ENCODE results near the gene CYSTM1. TPM values are rescaled to one million over a fixed set of nuclear protein-coding genes. Genes with fewer than 3 reads are reported as not detected.

The CYSTM1 gene
- total and polyA plus RNA-seq, 4 donors: 8.1 to 45.7 (median 23.4) TPM

GRCh38 chr5:140165923-140166270 is 9.1 kb upstream of the CYSTM1 start:
- H3K9me3 ChIP-seq (ENCODE audit: control insufficient read depth in 4 of 4, low read length in 3 of 4): no peaks in the 10 kb centered on the region
- H3K27me3 ChIP-seq (ENCODE audit: control insufficient read depth in 4 of 4, insufficient read depth in 4 of 4, low read length in 3 of 4): no peaks in the 10 kb centered on the region
- no peak overlapping the region for H3K9ac ChIP-seq (ENCODE audit: low read depth in 1 of 2, low read length in 2 of 2)
- H3K4me3 ChIP-seq (ENCODE audit: low read depth in 1 of 3, low read length in 3 of 3): no peak overlapping the region
- DNase-seq (ENCODE audit: low spot score): no peak
- TF ChIP-seq HNF4G (IDR thresholded peaks at IDR 0.05): no peak
- TF ChIP-seq RXRA (IDR thresholded peaks at IDR 0.05): no peak
- no peak for TF ChIP-seq CTCF (IDR thresholded peaks at IDR 0.05; ENCODE audit: low read depth, low read length, missing input control)
- H3K4me1 ChIP-seq (ENCODE audit: control insufficient read depth in 4 of 4, insufficient read depth in 4 of 4, low read length in 3 of 4): peaks cover 2 to 13% (median 8%) of the 10 kb centered on the region in 4 donors
- WGBS: 71% methylated on average over 4 of the region's 4 CpGs
- no peaks in the 10 kb centered on the region for H3K36me3 ChIP-seq (ENCODE audit: control insufficient read depth in 4 of 4, insufficient read depth in 3 of 4, low read depth in 1 of 4, low read length in 3 of 4)
- no peak overlapping the region for H3K27ac ChIP-seq (ENCODE audit: low read depth in 1 of 2, low read length in 2 of 2)

GRCh38 chr5:140166911-140167310 is 8.1 kb upstream of the CYSTM1 start:
- no peaks in the 10 kb centered on the region for H3K36me3 ChIP-seq (ENCODE audit: control insufficient read depth in 4 of 4, insufficient read depth in 3 of 4, low read depth in 1 of 4, low read length in 3 of 4)
- H3K27ac ChIP-seq (ENCODE audit: low read depth in 1 of 2, low read length in 2 of 2): no peak overlapping the region
- no peaks in the 10 kb centered on the region for H3K9me3 ChIP-seq (ENCODE audit: control insufficient read depth in 4 of 4, low read length in 3 of 4)
- no peaks in the 10 kb centered on the region for H3K27me3 ChIP-seq (ENCODE audit: control insufficient read depth in 4 of 4, insufficient read depth in 4 of 4, low read length in 3 of 4)
- DNase-seq (ENCODE audit: low spot score): no peak
- no peak overlapping the region for H3K4me3 ChIP-seq (ENCODE audit: low read depth in 1 of 3, low read length in 3 of 3)
- peaks cover 2 to 13% (median 8%) of the 10 kb centered on the region in 4 donors for H3K4me1 ChIP-seq (ENCODE audit: control insufficient read depth in 4 of 4, insufficient read depth in 4 of 4, low read length in 3 of 4)
- TF ChIP-seq MAX (IDR thresholded peaks at IDR 0.05): no peak
- TF ChIP-seq EGR1 (IDR thresholded peaks at IDR 0.05; ENCODE audit: low read depth in 2 of 2): no peak
- TF ChIP-seq FOXA1 (IDR thresholded peaks at IDR 0.05): no peak
- no peak for TF ChIP-seq NR2F2 (IDR thresholded peaks at IDR 0.05)
- TF ChIP-seq JUND (IDR thresholded peaks at IDR 0.05): no peak
- no peak for TF ChIP-seq HNF4A (conservative IDR thresholded peaks at IDR 0.05)
- no peak for TF ChIP-seq TAF1 (conservative IDR thresholded peaks at IDR 0.05)
- TF ChIP-seq FOXA2 (IDR thresholded peaks at IDR 0.05): no peak
- no peak for TF ChIP-seq RAD21 (IDR thresholded peaks at IDR 0.05)
- no peak for TF ChIP-seq ZBTB33 (IDR thresholded peaks at IDR 0.05)
- no peak for TF ChIP-seq ATF3 (IDR thresholded peaks at IDR 0.05)
- TF ChIP-seq RXRA (IDR thresholded peaks at IDR 0.05): no peak
- no peak for TF ChIP-seq HNF4G (IDR thresholded peaks at IDR 0.05)
- no peak for TF ChIP-seq YY1 (IDR thresholded peaks at IDR 0.05)
- TF ChIP-seq REST (IDR thresholded peaks at IDR 0.05): no peak
- TF ChIP-seq SP1 (IDR thresholded peaks at IDR 0.05): no peak
- no peak for TF ChIP-seq CTCF (IDR thresholded peaks at IDR 0.05; ENCODE audit: low read depth, low read length, missing input control)
- no peak for TF ChIP-seq GABPA (IDR thresholded peaks at IDR 0.05 in 1 of 2, conservative IDR thresholded peaks at IDR 0.05 in 1 of 2)
- H3K9ac ChIP-seq (ENCODE audit: low read depth in 1 of 2, low read length in 2 of 2): no peak overlapping the region
